Activated CD8-positive, alpha-beta memory T cell treated with anti-CD3 and anti-CD28 coated beads, Interleukin-2, amount 50 U/mL, for 4 hours (primary cell): ENCODE measurements around the gene WDR18.
"Not testable (repeated sequence)": the region's sequence is repeated elsewhere in the genome, so short reads cannot be mapped to it uniquely, and the experiment has no call there.

Experiments
- DNase-seq: peaks from one replicate; pipeline ENCODE4 v3.0.0-alpha.2; 2020

WDR18 gene

GRCh38 chr19:1025080-1025479 lies 40.9 kb downstream of the WDR18 start:
- DNase-seq = not testable (repeated sequence)

GRCh38 chr19:1025960-1026782 lies 42.0 kb downstream of the WDR18 start, which contains the start of gene CNN2:
TSS of gene CNN2 (plus strand) at chr19:1026608. CDS start at chr19:1026662, 54 bp downstream.
- DNase-seq = peak; percentile 62

DNA sequence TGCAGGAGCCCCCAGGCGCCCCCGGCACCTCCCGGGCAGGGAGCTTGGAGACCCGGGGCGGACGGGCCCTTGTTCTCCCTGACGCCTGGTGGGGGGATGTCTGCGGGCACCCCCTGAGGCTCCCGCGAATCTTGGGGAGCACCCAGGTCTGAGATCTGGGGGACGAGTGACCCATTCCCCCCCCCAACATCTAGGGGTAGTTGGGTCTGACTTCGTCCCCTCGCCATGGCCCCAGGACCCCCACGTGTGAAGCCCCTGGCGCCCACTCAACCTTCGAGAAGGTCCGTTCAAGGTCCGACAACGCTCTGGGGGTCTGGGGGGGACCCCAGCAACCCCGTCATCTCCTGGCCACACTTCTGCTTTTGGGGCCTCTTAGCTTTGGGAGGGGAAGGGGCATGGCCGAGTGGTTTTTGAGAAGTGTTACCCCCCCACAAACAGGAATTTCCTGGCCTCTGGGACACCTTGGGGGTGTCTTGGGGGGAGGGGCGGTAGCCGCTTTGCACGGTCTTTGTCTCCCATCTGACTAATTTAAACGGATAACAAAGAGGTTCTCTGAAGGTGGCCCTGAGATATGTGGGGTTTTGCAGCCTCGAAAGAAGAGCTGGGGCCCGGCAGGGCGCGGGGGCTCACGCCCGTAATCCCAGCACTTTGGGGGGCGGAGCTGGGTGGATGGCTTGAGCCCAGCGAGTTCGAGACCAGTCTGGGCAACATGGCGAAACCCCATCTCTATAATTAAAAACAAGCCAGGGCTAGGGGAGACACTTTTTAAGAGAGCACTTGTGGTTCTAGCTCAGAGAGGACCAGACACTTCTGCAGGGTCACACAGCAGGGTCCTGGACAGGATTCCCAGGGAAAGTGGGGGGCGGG lies 42.9 kb downstream of the WDR18 start:
- DNase-seq = no peak

- no peak for DNase-seq
Observed at GRCh38 chr19:1027650-1028061, 43.5 kb downstream of the WDR18 start.

DNA sequence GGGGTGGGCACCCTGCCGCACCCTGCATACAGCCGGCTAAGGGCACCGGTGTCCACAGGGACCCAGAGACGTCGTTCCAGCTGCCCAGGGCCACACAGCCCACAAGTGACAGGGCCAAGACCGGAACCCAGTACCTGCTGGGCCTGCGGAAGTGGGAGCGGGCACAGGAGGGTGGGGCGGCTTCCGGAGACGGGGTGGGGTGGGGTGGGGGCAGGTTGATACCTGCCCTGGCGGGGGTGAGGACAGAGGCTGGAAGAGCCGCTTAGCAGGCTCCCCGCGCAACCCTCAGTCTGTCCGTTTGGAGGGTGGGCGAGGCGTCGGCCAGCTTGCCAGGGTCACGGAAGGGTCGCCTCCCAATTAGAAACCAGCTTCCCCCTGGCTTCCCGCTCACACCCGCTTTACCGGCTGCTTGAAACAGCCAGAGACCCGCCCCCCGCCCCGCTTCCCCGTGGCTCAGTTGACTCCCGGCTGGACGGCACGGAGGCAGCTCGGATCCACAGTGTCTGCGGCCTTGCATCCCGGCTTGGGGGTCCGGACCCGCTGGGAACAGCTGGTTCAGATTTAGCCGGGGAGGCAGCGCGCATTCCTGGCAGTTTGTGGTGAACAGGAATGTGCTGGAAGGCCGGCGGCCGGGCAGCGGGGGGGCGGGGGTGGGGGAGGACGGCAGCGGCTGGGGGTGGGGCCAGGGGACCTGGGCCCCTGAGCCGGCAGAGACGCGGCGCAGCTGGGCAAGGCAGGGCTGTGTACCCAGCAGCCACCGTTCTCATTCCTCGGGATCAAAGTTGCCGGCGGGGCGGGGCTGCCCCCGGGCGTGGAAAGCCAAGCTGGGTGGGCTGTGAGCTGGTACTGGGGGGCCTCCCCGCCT lies 44.1 kb downstream of the WDR18 start:
- peak; percentile 49 for DNase-seq

DNA sequence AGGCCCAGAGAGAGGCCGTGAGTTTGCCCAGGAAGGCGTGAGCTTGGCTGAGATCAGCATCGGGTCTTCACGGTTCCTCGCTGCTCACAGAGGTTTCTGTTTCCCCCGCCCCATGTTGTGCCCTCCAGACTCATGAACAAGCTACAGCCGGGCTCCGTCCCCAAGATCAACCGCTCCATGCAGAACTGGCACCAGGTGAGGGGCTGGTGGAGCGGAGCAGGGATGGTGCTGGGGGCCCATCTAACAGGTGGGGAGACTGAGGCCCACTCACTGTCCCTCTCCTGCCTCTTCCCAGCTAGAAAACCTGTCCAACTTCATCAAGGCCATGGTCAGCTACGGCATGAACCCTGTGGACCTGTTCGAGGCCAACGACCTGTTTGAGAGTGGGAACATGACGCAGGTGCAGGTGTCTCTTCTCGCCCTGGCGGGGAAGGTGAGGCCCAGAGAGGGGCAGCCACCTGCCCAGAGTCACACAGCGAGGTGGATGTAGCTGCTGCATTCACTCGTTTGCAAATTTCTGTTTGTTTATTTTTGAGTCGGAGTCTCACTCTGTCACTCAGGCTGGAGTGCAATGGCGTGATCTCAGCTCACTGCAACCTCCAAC lies 48.2 kb downstream of the WDR18 start:
- no peak for DNase-seq

- peak; percentile 35 for DNase-seq
Observed at GRCh38 chr19:1035998-1036621, 52.0 kb downstream of the WDR18 start.

- peak; percentile 16 for DNase-seq
Observed at GRCh38 chr19:1037621-1038064, 53.5 kb downstream of the WDR18 start.

DNA sequence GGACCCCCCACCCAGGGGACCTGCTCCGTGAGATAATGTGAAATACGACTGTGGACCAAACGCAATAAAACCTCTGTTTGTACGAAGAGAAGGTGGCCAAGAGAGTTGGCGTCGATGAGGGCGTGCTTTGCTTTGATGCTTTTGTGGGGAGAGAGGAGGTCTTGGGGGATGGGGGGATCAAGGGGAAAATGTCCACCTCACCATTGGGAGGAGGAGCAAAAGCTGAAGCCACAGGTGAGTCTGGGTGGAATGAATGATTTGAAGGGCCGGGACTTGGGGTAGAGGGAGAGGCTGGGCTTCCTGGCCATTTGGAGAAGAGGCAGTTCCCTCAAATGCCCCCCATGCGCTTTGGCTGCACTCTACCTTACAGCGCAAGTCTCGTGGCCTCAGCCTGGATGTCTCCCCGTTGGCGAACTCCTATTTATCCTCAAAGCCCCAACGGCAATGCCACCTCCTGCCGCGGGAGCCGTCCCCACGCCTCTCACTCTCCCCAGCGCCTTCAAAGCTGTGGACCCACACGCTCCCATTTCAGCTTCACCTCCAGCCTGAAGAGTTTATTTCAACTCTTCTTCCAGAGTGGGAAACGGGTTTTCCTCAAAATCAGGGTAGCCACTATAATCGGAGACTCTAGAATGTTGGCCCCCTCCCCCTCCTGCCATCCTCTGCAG lies 55.0 kb downstream of the WDR18 start:
- peak; percentile 15 for DNase-seq

DNA sequence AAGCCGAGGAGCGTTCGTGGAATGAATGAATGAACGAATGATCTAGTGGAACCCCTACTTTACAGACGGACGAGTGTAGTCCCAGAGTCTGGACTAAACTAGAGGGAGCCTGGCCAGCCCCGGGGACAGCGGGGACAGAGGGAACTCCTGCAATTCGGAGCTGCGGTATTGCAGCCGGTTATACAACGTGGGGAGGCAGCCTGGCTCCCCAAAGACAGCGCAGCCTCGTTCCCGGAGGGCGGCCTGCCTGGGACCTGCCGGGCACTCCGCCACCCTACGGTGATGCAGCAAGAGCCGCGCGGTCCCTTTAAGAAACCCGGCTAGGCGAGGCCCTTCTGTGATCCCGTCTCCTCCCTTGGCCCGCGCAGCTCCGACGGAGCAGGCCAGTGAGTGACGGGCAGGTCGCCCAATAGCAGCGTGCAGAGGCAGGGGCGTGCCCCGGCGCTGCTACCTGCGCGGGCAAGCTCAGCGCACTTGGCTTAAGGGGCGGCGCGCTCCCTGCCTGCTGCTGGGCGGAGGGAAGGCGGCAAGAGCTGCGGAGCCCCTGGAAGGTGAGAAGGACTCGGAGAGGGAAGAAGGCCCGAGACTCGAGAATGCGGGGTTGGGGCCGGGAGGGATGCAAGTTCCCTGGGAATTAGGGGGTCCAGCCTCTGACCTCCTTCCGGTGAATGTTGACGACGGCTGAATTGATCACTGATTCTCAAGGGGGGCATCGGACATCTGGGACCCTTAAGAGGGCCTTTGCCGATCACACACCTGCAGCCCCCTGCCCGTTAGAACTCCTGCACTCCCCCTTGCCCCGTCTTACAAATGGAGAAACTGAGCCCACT lies 55.7 kb downstream of the WDR18 start, which contains the start of gene ABCA7:
ABCA7 (plus strand) TSS at position 462 of the 830 bp plus-strand sequence. CDS start 1,255 bp downstream, outside the sequence.
- DNase-seq = peak; percentile 100

DNA sequence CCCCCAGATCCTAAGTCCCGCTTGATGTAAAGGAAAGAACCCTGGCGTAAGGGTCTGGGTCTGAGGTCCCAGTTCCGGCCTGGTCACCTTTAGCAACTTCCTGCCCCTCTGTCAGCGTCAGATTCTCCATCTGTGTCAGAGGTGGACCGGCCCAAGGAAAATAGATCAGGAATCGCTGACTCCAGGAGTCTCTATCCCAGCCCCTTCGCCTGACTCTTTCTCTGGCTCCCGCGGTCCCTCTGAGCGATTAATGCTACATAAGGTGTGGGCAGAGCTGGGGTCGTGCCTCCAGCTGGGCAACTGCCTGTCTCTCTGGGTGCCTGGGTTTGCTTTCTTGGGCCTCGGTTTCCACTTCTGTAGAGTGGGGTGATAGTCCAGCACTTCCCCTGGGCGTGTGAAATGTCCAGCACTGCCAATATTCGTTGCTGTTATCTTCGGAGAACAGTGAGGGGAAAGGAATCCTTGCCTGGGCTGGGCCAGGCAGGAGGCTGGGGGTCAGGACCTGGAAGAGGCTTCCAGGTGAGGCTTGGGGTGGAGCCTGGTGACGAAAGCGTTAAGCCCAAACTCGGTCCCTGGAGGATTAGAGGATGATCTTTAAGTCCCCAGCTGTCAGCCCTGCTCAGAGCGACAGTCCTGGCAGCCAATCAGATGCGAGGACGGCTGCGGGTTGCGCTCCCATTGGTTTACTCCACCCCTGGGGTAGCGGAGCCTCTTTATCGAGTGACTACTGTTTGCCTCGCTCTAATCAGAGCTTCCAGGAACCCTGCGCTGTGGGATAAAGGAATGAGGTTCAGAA lies 56.5 kb downstream of the WDR18 start:
- peak; percentile 90 for DNase-seq

- DNase-seq = no peak
Observed at GRCh38 chr19:1041272-1041834, 57.2 kb downstream of the WDR18 start.

- no peak for DNase-seq
Observed at GRCh38 chr19:1041835-1042685, 57.9 kb downstream of the WDR18 start.

GRCh38 chr19:1042689-1043511 lies 58.8 kb downstream of the WDR18 start:
- DNase-seq = no peak
